Thyroid gland (tissue), 4 donors: ENCODE results near the gene SUGCT. TPM values are rescaled to one million over a fixed set of nuclear protein-coding genes. Genes with fewer than 3 reads are reported as not detected.

Source experiments
- DNase-seq, 2 donors: peaks; one replicate each; pipeline ENCODE4 v3.0.0-alpha.2; 2019
- H3K27ac ChIP-seq, 3 donors: fragments of 200-600 bp; sonication (generic); 1 replicate in 2 of 3; 2 replicates in 1 of 3; pipeline ENCODE4 v1.5.1; 2016 to 2019; ENCODE audit warnings: mild to moderate bottlenecking in 1 of 3, moderate library complexity in 1 of 3
- H3K27me3 ChIP-seq: fragments of 200-600 bp; sonication (generic); one replicate; pipeline ENCODE4 v1.5.1; 2019
- H3K36me3 ChIP-seq, 2 donors: fragments of 200-600 bp; sonication (generic); one replicate each; pipeline ENCODE4 v1.5.1; 2016 to 2019
- H3K4me1 ChIP-seq, 2 donors: fragments of 200-600 bp; sonication (generic); one replicate each; pipeline ENCODE4 v1.5.1; 2017 to 2019
- H3K4me3 ChIP-seq, 3 donors: fragments of 200-600 bp; sonication (generic); replicated peaks in 1 of 3; 1 replicate in 2 of 3; 2 replicates in 1 of 3; pipeline ENCODE4 v1.5.1; 2016; ENCODE audit warnings: mild to moderate bottlenecking in 1 of 3
- H3K9me3 ChIP-seq: fragments of 200-600 bp; sonication (generic); one replicate; pipeline ENCODE4 v1.5.1; 2017
- POLR2A ChIP-seq, 2 donors: fragments of 450-650 bp; IDR thresholded peaks; one replicate each; pipeline ENCODE4 v1.6.1; 2017; ENCODE audit warnings: antibody characterized with exemption in 2 of 2, mild to moderate bottlenecking in 2 of 2, moderate library complexity in 1 of 2
- WGBS, 2 donors: methylation state at CpG; one replicate each; pipeline ENCODE4 v1.1.5; 2017; 5-methylcytosine and 5-hydroxymethylcytosine counted together
- intact Hi-C: fragments of 100-400 bp; cut with DNase I; formaldehyde crosslinking; loops from one replicate; pipeline ENCODE4 v1.15.1; 2023
- total RNA-seq, 4 donors: library from RNA; depleted of rRNA; stranded (reverse); fragments of >200 nt; gene quantifications; one replicate each; pipeline ENCODE4 v1.2.3, GENCODE V29; 2016
- TF ChIP-seq, protein P1 (sequence below), 6 experiments: fragments of 200-600 bp in 3 of 6; fragments of 450-650 bp in 3 of 6; sonication (generic) in 3 of 6; IDR thresholded peaks; one replicate each; pipeline ENCODE4 v1.5.1; 2016 to 2019; ENCODE audit warnings: antibody characterized with exemption in 6 of 6, mild to moderate bottlenecking in 2 of 6, inconsistent platforms in 1 of 6, moderate library complexity in 1 of 6

The SUGCT gene
- total RNA-seq, 4 donors from 2014 or later: 1.3 to 15.2 (median 3.2) TPM

GRCh38 chr7:40881405-40881926, 746.7 kb downstream of the SUGCT start:
- no peak overlapping the region for H3K27ac ChIP-seq
- H3K4me1 ChIP-seq: peaks cover 8% of the 10 kb centered on the region in 2 donors
- no peak for TF ChIP-seq POLR2A (IDR thresholded peaks at IDR 0.05)
- TF ChIP-seq, protein P1, sequence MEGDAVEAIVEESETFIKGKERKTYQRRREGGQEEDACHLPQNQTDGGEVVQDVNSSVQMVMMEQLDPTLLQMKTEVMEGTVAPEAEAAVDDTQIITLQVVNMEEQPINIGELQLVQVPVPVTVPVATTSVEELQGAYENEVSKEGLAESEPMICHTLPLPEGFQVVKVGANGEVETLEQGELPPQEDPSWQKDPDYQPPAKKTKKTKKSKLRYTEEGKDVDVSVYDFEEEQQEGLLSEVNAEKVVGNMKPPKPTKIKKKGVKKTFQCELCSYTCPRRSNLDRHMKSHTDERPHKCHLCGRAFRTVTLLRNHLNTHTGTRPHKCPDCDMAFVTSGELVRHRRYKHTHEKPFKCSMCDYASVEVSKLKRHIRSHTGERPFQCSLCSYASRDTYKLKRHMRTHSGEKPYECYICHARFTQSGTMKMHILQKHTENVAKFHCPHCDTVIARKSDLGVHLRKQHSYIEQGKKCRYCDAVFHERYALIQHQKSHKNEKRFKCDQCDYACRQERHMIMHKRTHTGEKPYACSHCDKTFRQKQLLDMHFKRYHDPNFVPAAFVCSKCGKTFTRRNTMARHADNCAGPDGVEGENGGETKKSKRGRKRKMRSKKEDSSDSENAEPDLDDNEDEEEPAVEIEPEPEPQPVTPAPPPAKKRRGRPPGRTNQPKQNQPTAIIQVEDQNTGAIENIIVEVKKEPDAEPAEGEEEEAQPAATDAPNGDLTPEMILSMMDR (IDR thresholded peaks at IDR 0.05): no peak
- DNase-seq: no peak
- H3K36me3 ChIP-seq: no peaks in the 10 kb centered on the region
- H3K4me3 ChIP-seq: no peak overlapping the region
- H3K27me3 ChIP-seq: no peaks in the 10 kb centered on the region
- H3K9me3 ChIP-seq: no peaks in the 10 kb centered on the region
- intact Hi-C loops: no loop called here
- WGBS, 2 donors: 88 to 92% methylated on average over 2 of the region's 2 CpGs

DNA sequence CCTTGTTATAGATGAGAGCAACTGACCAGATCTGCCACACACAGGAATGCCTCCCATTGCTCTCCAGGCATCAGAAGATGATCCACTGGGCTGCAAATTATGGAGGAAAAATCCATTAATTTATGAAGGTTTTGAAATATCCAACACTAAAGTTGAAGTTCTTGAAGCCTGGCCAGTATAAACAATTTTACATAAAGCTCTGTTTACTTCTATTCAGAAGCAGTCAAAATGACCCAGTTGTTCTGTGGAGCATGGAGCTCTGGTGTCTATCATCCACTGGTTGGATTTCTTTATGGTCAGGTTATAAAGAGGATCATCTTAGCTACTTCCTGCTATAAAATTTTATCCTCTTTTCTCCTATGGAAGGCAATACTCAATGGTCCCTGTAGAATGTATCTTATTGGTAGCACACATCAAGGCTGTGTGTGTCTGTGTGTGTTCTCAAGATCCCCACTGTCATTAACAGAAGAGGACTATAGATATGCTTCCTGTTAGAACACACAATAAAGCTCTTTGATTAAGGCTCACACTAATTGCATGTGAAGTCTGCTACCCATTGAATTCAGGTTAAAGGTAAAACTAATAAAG, 747.4 kb downstream of the SUGCT start:
- H3K4me1 ChIP-seq: peaks cover 8% of the 10 kb centered on the region in 2 donors
- no peaks in the 10 kb centered on the region for H3K27me3 ChIP-seq
- DNase-seq: no peak
- H3K4me3 ChIP-seq: no peak overlapping the region
- H3K36me3 ChIP-seq: no peaks in the 10 kb centered on the region
- no peak for TF ChIP-seq POLR2A (IDR thresholded peaks at IDR 0.05)
- TF ChIP-seq, protein P1 (IDR thresholded peaks at IDR 0.05): no peak
- H3K27ac ChIP-seq: no peak overlapping the region
- intact Hi-C loops: no loop called here
- no peaks in the 10 kb centered on the region for H3K9me3 ChIP-seq

- DNase-seq: no peak
- intact Hi-C loops: no loop called here
- H3K27ac ChIP-seq: no peak overlapping the region
- H3K4me3 ChIP-seq: no peak overlapping the region
- H3K27me3 ChIP-seq: no peaks in the 10 kb centered on the region
- no peaks in the 10 kb centered on the region for H3K36me3 ChIP-seq
- peaks cover 8% of the 10 kb centered on the region in 2 donors for H3K4me1 ChIP-seq
- H3K9me3 ChIP-seq: no peaks in the 10 kb centered on the region
- TF ChIP-seq, protein P1 (IDR thresholded peaks at IDR 0.05): no peak
- no peak for TF ChIP-seq POLR2A (IDR thresholded peaks at IDR 0.05)
Measured at GRCh38 chr7:40883826-40884225, 749.0 kb downstream of the SUGCT start.

DNA sequence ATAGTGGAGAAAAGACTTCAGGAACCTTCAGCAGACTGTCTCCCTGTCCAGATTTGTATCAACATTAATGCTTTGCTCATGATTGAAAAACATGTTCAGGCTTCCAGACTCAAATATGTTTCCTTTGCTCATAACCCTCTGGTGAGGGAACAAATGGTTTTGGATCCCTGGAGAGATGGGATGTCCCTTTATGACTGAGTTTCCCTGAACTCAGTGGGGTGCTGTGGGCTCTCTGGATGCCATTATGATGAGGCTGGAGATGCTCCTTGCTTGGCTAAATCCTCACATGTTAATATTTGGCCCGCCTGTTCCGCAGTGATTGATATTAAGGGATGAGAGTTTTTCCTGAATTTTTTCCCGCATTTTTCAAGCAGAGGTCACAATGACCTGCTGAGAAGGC, 749.4 kb downstream of the SUGCT start:
- intact Hi-C loops: no loop called here
- no peaks in the 10 kb centered on the region for H3K27me3 ChIP-seq
- H3K4me3 ChIP-seq: no peak overlapping the region
- no peak overlapping the region for H3K27ac ChIP-seq
- H3K9me3 ChIP-seq: no peaks in the 10 kb centered on the region
- no peaks in the 10 kb centered on the region for H3K36me3 ChIP-seq
- DNase-seq: no peak
- TF ChIP-seq, protein P1 (IDR thresholded peaks at IDR 0.05): no peak
- TF ChIP-seq POLR2A (IDR thresholded peaks at IDR 0.05): no peak
- peaks cover 8% of the 10 kb centered on the region in 2 donors for H3K4me1 ChIP-seq
- 97 to 98% methylated on average over 3 of the region's 3 CpGs for WGBS, 2 donors

GRCh38 chr7:40885503-40885902, 750.7 kb downstream of the SUGCT start:
- no peak overlapping the region for H3K4me3 ChIP-seq
- intact Hi-C loops: no loop called here
- TF ChIP-seq, protein P1 (IDR thresholded peaks at IDR 0.05): no peak
- TF ChIP-seq POLR2A (IDR thresholded peaks at IDR 0.05): no peak
- H3K27me3 ChIP-seq: no peaks in the 10 kb centered on the region
- DNase-seq: no peak
- H3K36me3 ChIP-seq: no peaks in the 10 kb centered on the region
- 64 to 68% methylated on average over 2 of the region's 2 CpGs for WGBS, 2 donors
- no peaks in the 10 kb centered on the region for H3K9me3 ChIP-seq
- H3K4me1 ChIP-seq: peaks cover 3 to 4% of the 10 kb centered on the region in 2 donors
- no peak overlapping the region for H3K27ac ChIP-seq
